Gastrocnemius medialis (tissue), 4 donors: Measurements from ENCODE around the gene HTRA3.

Experiments
- POLR2A ChIP-seq, 2 donors: fragments of 450-650 bp; IDR thresholded peaks; one replicate each; pipeline ENCODE4 v1.6.1; 2017; ENCODE audit warnings: antibody characterized with exemption in 2 of 2, mild to moderate bottlenecking in 2 of 2, moderate library complexity in 2 of 2
- TF ChIP-seq, protein P1 (sequence below), 5 experiments: fragments of 450-650 bp in 3 of 5; fragments of 200-600 bp in 2 of 5; sonication (generic) in 2 of 5; IDR thresholded peaks in 4 of 5; conservative IDR thresholded peaks in 1 of 5; 1 replicate in 4 of 5; 2 replicates in 1 of 5; pipeline ENCODE4 v1.5.1; 2016 to 2019; ENCODE audit warnings: antibody characterized with exemption in 5 of 5, mild to moderate bottlenecking in 3 of 5, moderate library complexity in 3 of 5

- TF ChIP-seq, protein P1, sequence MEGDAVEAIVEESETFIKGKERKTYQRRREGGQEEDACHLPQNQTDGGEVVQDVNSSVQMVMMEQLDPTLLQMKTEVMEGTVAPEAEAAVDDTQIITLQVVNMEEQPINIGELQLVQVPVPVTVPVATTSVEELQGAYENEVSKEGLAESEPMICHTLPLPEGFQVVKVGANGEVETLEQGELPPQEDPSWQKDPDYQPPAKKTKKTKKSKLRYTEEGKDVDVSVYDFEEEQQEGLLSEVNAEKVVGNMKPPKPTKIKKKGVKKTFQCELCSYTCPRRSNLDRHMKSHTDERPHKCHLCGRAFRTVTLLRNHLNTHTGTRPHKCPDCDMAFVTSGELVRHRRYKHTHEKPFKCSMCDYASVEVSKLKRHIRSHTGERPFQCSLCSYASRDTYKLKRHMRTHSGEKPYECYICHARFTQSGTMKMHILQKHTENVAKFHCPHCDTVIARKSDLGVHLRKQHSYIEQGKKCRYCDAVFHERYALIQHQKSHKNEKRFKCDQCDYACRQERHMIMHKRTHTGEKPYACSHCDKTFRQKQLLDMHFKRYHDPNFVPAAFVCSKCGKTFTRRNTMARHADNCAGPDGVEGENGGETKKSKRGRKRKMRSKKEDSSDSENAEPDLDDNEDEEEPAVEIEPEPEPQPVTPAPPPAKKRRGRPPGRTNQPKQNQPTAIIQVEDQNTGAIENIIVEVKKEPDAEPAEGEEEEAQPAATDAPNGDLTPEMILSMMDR (IDR thresholded peaks at IDR 0.05 in 4 of 5, conservative IDR thresholded peaks at IDR 0.05 in 1 of 5): no peak
- TF ChIP-seq POLR2A (IDR thresholded peaks at IDR 0.05): no peak
These were observed 19.3 kb upstream of the HTRA3 start for GRCh38 chr4:8250227-8250626.
